NCI-H1048 (cell line): Measurements from ENCODE around the gene VDAC2.
"Not testable (repeated sequence)": the region's sequence is repeated elsewhere in the genome, so short reads cannot be mapped to it uniquely, and the experiment has no call there.

ENCODE experiments used
- DNase-seq: peaks from one replicate; lab custom pipeline; 2025; lab: John Stamatoyannopoulos, UW

Gene VDAC2, protein sequence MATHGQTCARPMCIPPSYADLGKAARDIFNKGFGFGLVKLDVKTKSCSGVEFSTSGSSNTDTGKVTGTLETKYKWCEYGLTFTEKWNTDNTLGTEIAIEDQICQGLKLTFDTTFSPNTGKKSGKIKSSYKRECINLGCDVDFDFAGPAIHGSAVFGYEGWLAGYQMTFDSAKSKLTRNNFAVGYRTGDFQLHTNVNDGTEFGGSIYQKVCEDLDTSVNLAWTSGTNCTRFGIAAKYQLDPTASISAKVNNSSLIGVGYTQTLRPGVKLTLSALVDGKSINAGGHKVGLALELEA

DNA sequence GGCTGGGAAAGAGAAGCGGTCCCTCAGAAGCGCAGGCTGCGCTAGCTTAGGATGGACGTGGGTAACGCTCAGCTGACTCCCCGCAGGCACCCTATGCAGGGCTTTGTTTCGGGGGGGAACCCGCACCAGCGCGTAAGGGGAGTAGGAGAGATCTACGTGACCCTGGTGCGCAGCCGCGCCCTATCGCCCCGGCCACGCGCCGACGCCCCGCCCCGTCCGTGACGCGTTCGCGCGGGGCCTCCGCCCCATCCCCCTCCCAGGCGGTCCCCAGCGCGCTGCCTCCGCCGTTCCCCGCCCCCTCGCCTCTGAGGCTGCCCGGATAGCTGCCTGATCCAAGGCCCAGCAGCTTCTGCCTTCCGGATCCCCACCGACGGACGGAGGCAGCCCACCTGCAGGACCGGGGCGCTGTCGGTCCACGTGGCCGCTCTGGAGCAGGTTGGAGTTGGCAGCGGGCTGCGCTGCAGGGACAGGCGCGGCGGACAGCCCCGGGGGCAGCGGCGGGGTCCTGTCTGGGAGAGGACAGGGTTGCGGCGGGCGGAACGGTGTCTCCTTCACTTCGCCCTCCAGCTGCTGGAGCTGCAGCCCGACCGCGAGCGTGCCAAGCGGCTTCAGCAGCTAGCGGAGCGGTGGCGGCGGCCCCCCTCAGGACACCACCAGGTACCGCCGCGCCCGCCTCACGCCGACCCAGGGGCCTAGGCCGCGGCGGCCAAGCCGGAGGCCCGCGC, at the start of gene VDAC2:
Gene VDAC2 (plus strand): TSS at position 515 of the 725 bp plus-strand sequence. CDS start 363 bp downstream, outside the sequence.
- DNase-seq, result peak; percentile 85

DNA sequence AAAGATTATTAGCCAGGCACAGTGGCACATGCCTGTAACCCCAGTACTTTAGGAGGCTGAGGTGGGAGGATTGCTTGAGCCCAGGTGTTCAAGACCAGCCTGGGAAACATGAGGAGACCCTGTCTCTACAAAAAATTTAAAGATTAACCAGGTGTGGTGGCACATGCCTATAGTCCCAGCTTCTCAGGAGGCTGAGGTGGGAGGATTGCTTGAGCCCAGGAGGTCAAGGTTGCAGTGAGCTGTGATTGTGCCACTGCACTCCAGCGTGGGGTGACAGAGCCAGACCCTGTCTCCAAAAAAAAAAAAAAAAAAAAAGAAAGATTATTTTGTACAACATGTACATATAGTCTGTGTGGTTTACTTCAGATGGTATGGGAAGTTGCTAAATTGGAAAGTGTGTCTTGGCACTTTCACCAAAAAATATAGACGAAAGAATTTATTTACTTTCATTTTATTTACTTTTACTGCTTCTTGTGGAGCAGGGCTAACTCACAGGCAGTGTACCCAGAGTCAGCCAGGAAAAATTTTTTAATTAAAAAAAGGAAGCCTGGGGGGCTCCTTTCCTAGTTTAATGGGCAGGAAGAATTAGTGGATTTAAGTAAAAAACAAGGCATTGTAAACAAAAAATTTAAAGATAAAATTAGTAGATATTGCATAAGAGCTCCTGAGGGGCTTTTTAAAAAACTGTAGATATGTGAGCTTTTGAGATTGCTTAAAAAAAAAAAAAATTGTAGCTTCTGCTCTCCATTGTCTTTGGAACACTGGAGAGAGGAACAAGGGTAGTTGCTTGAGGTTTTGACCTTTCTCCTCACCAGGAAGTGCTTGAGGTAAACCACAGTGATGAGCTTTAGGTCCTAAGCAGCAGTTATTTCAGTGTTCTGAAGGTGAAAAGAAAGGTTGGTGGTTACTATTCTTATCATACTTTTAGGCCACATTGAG, 44.6 kb upstream of the VDAC2 start:
- no peak for DNase-seq

DNA sequence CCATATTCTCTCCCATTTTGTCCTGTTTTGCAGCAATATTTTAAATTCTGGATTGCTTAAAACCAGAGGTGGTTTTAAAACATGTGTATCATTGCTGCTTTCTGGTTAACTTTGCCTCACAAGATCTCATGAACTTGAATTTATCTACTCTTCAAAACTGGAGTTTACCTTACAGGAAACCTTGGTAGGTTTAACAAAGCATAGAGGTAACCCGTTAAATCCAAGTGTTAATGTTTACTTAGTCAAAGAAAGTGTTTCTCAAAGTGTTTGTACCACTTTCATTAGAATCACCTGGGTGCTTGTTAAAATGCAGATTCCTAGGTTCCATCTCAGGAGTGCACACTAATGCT, 44.0 kb upstream of the VDAC2 start:
- DNase-seq, result no peak

DNA sequence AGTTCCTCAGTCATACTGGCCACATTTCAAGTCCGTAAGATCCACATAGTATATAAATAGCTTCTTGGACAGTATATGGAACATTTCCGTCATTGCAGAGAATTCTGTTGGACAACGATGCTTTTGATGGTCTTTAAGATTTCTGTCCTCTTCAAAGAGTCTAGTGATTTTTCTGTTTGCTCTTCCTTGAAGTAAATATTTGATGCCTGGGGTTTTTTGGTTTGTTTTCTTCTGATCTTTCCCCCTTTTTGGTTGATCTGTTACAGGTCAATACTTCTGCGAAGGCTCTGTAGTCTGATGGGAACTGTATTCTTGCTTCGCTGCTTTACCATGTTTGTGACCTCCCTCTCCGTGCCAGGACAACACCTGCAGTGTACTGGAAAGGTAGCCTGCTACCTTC, 42.3 kb upstream of the VDAC2 start:
- DNase-seq, result no peak

DNA sequence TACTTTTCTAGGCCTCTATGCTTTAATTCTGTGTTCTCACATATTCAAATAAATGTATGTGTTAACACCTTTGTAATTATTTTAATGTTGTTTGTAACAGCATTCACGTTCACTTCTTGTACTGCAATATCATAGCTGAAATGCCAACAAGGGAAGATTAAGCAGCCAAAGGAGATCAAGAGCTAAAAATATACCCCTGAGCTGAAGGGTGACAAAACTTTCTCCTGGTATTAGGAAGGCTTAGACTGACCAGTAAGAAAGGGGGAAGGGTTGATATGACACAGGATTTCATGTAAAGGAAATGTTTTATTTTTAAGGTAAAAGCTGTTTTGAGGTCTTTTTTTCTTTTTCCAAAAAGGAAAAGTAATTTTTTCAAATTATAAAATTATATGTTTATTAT, 40.4 kb upstream of the VDAC2 start:
- DNase-seq, result no peak

DNA sequence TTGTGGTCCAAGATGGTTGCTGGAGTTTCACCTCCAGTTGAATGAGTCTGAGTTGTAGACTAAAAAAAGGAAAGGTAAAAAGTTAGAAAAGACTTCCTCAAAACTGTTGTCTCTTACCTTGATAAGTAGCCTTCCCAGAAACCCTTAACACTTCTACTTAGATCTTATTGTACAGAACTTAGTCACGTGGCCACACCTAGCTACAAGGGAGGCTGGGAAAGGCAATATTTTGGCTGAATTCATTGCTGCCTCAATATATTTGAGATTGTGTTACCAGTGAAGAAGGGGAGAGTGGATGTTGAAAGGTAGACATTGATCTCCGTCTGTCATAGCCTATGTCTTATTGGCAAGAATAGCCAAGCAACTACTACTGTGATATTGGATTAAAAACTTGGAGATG, 35.5 kb upstream of the VDAC2 start:
- DNase-seq, result no peak

DNA sequence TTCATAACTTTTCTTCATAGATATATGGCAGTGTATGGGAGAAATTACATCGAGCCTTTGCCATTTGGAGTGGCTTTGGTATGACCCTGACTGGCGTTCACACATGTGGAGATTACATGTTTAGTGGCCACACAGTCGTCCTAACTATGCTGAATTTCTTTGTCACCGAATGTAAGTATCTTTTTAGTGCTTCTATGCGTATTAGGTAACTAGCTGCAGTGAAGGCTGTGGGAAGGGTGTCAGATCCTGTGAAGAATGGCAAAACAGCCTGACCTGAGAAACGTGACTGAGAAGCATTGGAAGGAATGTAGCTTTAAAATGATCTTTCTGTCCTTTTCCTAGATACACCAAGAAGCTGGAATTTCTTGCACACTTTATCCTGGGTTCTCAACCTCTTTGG, 34.5 kb upstream of the VDAC2 start:
- DNase-seq, result no peak

DNA sequence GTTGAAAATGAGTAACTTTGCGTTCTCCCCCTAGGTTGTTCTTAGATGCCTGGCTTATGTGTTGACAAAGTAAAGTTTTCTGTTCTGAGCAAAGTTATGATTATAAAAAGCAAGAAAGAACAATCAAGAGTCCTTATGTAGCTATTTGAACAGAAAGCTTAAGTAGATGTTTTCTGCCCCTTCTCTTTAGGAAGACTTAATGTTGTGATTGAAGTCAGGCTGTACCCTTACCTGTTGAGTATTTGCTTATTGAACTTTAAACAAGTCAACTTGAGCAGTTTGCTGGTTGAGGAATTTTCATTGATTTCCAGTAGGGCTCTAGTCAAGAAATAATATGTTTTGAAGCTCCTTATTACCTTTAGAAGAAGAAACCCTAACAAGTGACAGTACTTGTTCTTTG, 33.9 kb upstream of the VDAC2 start:
- DNase-seq, result no peak

DNA sequence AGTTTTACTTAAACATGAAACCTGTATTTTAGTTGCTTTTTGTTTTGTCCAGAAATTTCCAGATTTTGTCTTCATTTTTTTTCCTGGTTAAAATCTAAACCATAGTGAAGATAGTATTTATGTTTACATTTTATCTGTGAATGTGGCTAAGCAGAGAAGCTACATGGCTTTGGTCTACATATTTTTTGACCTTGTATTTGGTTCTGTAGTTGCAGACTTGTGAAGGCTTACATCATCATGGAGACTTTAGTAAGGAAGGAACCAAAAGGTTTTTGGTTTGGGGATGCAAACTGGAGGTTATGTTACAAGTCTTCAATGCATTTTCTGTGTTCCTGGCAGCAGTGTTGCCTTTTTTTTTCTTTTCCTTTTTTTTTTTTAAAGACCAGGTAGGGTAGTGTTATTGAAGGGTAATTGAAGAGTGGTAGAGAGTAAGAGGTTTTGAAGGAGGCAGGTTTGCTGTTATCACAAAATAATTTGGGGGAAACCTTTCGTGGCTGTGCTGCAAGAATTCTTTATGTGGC, 30.9 kb upstream of the VDAC2 start:
- DNase-seq, result no peak

DNA sequence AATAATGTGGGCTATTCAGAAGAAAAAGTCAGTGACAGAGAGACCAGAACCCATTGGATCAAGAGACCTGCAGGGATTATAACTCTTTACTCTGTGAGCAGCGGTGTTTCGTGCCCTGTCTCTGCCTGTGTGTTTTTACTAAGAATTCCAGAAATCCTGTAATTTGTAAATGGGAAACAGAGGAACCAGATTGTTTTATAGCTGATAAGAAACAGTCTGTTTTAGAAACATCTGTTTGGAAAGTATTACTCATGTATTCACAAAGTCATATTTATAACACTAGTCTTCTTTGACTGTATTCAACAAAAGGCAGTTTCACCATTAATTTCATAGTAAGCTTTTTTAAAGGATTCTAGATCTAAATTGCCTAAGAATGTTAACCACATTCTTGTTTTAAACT, 30.0 kb upstream of the VDAC2 start:
- DNase-seq, result no peak

DNA sequence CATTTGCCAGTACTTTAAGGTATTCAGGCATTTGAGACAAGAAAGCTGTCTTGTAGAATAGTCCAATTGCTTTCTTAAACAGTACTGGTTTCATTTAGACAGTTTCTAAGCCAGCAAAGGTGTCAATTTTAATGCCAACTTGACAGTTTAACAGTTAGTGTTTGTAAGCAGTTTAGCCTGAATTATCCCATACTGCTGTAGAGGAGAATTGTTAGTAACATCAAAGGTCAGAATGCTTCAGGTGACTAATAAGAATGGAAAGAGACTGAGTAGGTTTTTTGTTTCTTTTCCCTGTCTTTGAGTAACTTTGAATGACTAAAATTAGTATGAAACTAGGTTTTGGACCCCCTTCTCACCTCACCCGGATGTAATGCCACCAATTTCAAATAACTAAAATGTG, 29.5 kb upstream of the VDAC2 start:
- no peak for DNase-seq

DNA sequence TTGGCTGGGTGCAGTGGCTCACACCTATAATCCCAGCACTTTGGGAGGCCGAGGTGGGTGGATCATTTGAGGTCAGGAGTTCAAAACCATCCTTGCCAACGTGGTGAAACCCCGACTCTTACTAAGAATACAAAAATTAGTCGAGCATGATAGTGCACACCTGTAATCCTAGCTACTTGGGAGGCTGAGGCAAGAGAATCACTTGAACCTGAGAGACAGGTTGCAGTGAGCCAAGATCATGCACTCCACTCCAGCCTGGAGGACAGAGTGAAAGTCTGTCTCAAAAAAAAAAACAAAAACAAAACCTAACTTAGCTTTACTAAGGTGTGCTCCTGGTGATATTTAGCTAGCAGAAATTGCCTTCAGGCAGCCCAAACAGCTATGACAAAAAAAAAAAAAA, 24.3 kb upstream of the VDAC2 start:
- no peak for DNase-seq

DNA sequence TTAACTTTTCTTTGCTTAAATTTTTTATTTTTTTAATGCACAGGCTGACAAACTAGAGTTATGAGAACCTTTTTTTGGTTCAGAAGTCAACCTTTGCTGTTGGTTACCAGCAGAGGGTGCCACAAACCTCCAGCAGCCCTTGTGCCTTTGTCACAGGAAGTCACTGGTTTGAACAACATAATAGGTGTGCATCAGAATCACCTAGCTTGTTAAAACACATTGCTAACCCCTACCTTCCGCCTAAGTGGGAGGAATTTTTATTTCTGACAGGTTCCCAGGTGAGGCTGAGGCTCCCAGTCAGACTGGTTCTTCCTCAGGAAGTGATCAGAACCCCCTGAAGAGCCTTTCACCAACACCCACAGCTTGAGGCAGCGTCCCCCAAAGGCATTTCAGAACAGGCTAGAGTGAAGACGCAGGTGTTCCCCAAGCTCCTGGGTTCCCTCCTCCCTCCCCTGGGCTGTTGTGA, 22.6 kb upstream of the VDAC2 start:
- DNase-seq, result no peak

DNA sequence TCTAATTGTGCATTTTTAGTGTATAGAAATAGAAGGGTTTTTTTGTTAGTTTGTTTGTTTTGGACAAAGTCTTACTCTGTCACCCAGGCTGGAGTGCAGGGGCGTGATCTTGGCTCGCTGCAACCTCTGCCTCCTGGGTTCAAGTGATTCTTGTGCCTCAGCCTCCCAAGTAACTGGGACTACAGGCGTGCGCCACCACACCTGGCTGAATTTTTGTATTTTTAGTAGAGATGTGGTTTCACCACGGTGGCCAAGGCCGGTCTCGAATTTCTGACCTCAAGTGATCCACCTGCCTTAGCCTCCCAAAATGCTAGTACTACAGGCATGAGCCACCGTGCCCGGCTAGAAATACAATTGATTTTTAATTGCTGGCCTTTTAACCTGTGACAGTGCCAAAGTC, 22.1 kb upstream of the VDAC2 start:
- not testable (repeated sequence) for DNase-seq

DNA sequence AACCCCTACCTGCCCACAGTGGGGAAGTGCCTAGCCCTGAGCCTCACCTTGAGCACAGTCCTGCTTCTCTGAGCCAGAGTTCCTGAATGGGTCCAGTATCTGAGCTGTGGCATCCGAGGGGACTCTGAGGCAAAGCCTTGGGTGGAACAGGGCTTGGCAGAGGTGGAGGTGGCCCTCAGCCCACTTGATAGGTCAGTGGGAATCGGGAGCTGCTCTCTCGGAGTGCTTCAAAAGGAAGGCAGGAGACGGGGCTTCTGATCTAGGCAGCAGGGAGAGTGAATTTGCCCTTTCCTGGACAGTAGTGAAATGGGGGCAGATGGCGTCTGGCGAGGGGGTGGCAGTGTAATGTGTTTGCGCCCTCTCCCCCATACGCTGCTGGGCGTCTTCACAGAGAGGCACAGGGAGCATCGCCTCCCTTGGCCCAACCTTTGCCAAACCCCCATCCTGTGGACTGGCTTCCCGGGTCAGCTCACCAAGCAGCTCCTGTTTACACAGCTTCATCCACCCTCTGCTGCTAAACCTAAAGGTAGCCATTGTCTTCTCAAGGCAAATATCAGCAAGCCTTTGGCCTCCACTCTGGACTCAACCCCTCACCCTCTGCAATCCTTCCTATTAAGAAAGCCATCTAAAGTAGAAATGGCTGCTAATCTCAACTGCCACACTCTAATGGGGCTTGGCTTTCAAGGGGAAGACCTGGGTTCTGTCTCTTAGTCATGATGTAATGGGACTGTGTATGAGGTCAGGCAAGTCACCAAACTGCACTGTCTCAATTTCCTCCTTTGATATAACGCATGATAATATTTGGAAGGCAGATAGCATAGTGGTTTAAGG, 21.1 kb upstream of the VDAC2 start:
- no peak for DNase-seq

DNA sequence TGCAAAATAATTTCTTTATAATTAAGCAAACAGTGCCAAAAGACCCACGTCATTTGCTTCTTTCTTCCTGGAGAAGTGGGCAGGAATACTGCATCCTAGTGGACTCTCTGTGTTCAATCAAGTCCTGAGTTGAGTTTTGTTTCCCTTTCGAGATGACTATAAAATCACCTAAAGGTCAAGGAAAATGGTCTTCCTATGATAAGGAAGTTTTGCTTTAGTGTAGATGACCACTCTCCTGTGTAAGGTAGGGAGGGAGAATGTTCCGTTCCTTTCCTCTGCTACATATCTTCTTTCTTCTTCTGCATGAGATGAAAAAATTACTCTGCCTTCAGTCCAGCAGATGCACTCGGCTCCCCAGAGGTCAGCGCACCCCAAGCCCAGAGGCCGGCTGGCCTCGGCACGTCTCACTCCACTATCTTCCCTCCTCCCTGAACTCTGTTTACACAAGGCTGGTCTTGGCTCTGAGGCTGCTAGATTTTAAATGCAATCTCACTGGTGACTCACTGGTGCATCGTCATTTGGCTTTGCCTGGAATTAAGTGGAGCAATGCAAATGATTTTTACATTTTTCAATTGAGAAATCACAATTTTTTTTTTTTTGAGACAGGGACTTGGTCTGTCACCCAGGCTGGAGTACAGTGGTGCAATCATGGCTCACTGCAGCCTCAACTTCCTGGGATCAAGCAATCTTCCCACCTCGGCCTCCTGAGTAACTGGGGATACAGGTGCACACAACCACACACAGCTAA, 18.6 kb upstream of the VDAC2 start:
- no peak for DNase-seq

DNA sequence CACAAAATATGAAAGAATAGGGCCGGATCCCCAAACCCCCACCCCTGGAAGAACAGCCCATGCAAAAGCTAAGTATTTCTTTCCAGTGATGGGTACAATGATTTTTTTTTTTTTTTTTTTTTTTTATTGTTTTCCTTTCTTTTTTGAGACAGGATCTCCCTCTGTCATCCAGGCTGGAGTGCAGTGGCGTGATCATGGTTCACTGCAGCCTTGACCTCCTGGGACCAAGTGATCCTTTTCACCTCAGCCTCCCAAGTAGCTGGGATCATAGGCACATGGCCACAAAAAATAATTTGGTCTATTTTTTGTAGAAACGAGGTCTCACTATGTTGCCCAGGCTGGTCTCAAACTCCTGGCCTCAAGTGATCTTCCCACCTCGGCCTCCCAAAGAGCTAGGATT, 16.0 kb upstream of the VDAC2 start:
- not testable (repeated sequence) for DNase-seq

DNA sequence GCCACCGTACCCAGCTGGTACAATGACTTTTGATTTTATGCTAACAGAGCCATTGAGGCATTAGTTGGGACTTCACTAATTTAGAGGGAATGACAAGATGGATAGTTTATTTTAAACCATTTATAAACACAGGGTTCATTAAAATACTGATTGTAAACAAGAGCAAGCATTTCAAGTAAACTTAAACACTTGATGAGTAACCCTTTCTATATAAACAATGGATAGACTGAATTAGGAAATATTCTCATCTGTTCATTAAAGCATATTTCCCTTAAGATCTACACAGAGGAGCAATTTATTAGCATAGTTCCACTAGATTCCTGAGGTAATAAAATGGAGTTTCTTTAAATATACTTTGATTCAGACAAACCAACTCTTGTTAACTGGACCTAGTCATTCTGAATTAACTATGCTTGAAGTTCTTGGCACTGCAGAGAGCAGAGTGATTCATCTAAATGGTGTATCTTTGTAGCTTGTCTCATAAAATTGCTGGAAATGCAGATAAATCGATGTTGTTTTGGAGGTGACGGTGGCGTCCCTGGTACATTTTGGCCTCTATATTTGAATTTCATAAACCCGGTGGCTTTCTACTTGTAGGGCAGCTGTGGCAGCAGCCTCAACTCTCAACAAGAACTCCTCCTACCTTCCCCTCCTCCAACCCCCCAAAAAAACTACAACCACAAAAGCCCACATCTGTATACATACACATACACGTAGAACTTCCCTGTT, 15.4 kb upstream of the VDAC2 start:
- no peak for DNase-seq

DNA sequence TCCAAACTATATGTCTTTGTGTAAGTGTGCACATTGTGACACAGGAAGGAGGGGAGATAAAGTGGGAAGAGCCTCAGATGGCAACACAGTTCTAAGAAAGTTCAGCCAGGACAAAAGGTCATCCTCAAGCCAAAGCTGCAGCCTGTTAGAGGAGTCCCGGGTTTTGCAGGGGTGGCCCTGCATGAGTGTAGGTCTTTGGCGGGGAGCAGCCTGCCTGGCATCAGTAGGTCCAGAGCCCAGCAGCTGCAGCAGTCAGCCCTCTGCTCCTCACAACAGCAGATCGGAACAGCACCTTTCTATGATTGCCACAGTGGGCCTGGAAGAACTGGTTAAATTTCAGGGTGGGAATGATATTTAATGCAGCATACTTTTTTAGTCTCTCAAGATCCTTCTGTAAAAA, 13.5 kb upstream of the VDAC2 start:
- DNase-seq, result no peak

DNA sequence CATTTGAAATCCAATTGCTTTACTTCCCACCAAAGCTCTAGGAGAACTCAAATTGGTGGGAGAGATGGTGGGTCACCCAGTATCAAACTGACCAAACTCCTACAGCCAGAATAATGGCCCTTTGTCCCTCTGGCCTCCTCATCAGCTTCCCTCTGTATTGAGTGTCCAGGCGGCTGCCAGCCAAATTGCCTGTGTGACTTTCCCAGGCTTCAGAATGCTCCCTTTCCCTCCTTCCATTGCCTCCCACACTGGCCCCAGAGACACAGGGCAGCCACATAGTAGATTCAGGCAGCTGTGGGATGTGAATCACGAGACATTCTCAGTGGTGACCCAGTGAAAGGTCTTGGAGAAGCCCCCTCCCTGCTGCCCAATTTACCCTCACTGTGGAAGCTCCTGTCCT, 12.7 kb upstream of the VDAC2 start:
- no peak for DNase-seq
